HFFc6 (cell line): Measurements from ENCODE around the gene TBC1D23. TPM values are rescaled to one million over a fixed set of nuclear protein-coding genes. Genes with fewer than 3 reads are reported as not detected.
"Not testable (repeated sequence)": the region's sequence is repeated elsewhere in the genome, so short reads cannot be mapped to it uniquely, and the experiment has no call there.

Experiments
- DNase-seq: peaks from one replicate; pipeline ENCODE4 v3.0.0-alpha.2; 2018
- H3K27ac Mint-ChIP-seq: 2 replicates; pipeline ENCODE4 v1.8.0; 2020; ENCODE audit warnings: mild to moderate bottlenecking, mixed read lengths
- H3K27me3 Mint-ChIP-seq: 2 replicates; pipeline ENCODE4 v1.8.0; 2021; ENCODE audit warnings: mild to moderate bottlenecking, moderate library complexity, mixed read lengths; ENCODE audit not compliant: insufficient read depth
- H3K36me3 Mint-ChIP-seq: 2 replicates; pipeline ENCODE4 v1.8.0; 2021; ENCODE audit warnings: low read depth, mixed read lengths
- H3K4me1 Mint-ChIP-seq: 2 replicates; pipeline ENCODE4 v1.8.0; 2020; ENCODE audit warnings: low read depth, mixed read lengths
- H3K4me3 Mint-ChIP-seq: 2 replicates; pipeline ENCODE4 v1.8.0; 2020; ENCODE audit warnings: mild to moderate bottlenecking, moderate library complexity, mixed read lengths
- H3K9me3 Mint-ChIP-seq: 2 replicates; pipeline ENCODE4 v1.8.0; 2020; ENCODE audit warnings: mild to moderate bottlenecking, mixed read lengths
- total RNA-seq, 6 experiments: library from RNA; stranded (reverse); fragmentation: NEBNext Ultra II Directional; extraction: Animal tissue kit (Norgen Biotek cat#: 25700); gene quantifications; 2 replicates in 1 of 6; 3 replicates in 5 of 6; pipeline ENCODE4 v1.2.3, GENCODE V29; 2021
- TF ChIP-seq, protein P1 (sequence below): fragments of 200-600 bp; sonication (generic); IDR thresholded peaks from 2 replicates; pipeline ENCODE4 v1.5.0; 2021; ENCODE audit warnings: antibody characterized with exemption, mild to moderate bottlenecking

Gene TBC1D23
- total RNA-seq, 6 experiments from 2014 or later = 62.1 to 76.5 (median 72.9) TPM

DNA sequence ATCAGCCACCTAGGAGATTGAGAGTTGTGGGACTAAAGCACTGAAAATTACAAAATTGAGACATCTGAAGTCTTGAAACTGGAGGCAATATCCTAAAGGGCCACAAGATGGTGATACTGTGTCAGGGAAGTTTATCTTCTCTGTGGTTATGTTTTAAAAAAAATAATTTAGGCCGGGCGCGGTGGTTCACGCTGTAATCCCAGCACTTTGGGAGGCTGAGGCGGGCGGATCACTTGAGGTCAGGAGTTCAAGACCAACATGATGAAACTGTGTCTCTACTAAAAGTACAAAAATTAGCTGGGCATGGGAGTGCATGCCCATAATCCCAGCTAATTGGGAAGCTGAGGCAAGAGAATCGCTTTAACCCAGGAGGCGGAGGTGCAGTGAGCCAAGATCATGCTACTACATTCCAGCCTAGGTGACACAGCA, 55.9 kb downstream of the TBC1D23 start:
- TF ChIP-seq, protein P1, sequence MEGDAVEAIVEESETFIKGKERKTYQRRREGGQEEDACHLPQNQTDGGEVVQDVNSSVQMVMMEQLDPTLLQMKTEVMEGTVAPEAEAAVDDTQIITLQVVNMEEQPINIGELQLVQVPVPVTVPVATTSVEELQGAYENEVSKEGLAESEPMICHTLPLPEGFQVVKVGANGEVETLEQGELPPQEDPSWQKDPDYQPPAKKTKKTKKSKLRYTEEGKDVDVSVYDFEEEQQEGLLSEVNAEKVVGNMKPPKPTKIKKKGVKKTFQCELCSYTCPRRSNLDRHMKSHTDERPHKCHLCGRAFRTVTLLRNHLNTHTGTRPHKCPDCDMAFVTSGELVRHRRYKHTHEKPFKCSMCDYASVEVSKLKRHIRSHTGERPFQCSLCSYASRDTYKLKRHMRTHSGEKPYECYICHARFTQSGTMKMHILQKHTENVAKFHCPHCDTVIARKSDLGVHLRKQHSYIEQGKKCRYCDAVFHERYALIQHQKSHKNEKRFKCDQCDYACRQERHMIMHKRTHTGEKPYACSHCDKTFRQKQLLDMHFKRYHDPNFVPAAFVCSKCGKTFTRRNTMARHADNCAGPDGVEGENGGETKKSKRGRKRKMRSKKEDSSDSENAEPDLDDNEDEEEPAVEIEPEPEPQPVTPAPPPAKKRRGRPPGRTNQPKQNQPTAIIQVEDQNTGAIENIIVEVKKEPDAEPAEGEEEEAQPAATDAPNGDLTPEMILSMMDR = peak; percentile 85
- DNase-seq = peak; percentile 52
- Mint-ChIP-seq H3K27me3 (no peaks in the 10 kb centered on the region), H3K4me1 (peaks cover 19% of the 10 kb centered on the region), H3K4me3 (no peak overlapping the region; the same call in 1 of the 2 replicates), H3K36me3 (peaks cover 7% of the 10 kb centered on the region), H3K9me3 (no peaks in the 10 kb centered on the region), H3K27ac (peak overlapping the region; percentile 17; the same call in 1 of the 2 replicates)

DNA sequence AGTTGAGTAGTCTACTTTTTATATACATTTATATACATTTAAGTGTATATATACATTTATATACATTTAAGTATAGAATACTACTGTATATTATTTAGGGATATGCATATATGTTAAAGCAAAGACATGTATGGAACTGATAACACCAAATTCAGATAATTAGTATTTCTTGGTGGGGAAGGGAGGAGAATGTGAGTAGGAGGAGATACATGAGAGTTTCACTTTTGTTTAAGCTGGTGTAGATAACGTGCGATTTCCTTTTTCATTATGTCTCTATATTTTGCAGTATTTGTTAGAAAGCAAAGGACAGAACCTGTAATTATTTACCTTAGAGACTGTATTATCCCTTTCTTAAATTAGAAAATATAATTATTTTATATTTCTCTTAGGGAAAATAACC, 57.1 kb downstream of the TBC1D23 start:
- Mint-ChIP-seq H3K27me3 (no peaks in the 10 kb centered on the region), H3K4me1 (peaks cover 16% of the 10 kb centered on the region; the same call in 1 of the 2 replicates), H3K27ac (no peak overlapping the region; the same call in 1 of the 2 replicates), H3K9me3 (no peaks in the 10 kb centered on the region), H3K36me3 (peaks cover 7% of the 10 kb centered on the region), H3K4me3 (no peak overlapping the region)
- DNase-seq = no peak
- TF ChIP-seq, protein P1 = no peak

DNA sequence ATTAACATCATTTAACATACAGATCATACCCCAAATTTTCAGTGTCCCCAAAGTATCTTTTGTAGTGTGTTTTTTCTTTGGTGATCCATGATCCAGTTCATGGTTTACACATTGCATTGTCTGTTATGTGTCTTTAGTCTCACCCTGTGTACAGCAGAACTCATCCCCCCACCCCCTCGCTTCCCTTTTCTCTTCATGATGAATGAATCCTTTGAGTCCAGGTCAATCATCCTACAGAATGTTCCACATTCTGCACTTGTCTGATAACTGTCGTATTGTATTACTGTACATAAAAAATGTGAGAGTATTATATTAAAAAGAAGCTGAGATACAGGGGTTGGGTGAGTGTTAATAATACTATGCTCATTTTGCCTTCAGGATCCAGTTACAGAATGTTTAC, 59.2 kb downstream of the TBC1D23 start:
- no peak for DNase-seq
- peaks cover 16% of the 10 kb centered on the region; the same call in 1 of the 2 replicates for H3K4me1 Mint-ChIP-seq
- no peak overlapping the region for H3K27ac Mint-ChIP-seq
- H3K9me3 Mint-ChIP-seq = no peaks in the 10 kb centered on the region
- H3K27me3 Mint-ChIP-seq = no peaks in the 10 kb centered on the region
- TF ChIP-seq, protein P1 = no peak
- no peak overlapping the region for H3K4me3 Mint-ChIP-seq
- H3K36me3 Mint-ChIP-seq = peaks cover 8% of the 10 kb centered on the region

DNA sequence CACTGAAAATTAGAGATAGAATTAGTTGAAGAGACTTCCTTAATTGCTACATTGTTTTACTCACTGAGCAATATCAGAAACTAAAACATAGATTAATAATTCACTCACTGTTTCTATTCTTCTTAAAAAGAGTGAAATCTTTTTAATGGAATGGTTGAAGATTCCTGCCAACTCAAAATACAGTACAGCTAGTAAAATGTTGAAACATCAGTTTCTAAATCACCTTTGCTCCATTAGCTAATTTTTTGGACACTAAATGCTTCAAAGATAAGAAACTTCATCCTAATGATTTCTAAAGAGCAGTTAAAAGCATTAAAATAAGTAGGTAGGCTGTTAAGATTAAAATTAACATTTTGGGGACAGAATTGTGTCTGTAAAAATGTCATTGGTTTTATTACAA, 63.3 kb downstream of the TBC1D23 start:
- TF ChIP-seq, protein P1 = no peak
- H3K27me3 Mint-ChIP-seq = no peaks in the 10 kb centered on the region; the same call in 1 of the 2 replicates
- no peak overlapping the region for H3K4me3 Mint-ChIP-seq
- no peak overlapping the region for H3K27ac Mint-ChIP-seq
- peaks cover 36% of the 10 kb centered on the region for H3K36me3 Mint-ChIP-seq
- no peaks in the 10 kb centered on the region; the same call in 1 of the 2 replicates for H3K4me1 Mint-ChIP-seq
- no peak for DNase-seq
- H3K9me3 Mint-ChIP-seq = peaks cover 6% of the 10 kb centered on the region; the same call in 1 of the 2 replicates

DNA sequence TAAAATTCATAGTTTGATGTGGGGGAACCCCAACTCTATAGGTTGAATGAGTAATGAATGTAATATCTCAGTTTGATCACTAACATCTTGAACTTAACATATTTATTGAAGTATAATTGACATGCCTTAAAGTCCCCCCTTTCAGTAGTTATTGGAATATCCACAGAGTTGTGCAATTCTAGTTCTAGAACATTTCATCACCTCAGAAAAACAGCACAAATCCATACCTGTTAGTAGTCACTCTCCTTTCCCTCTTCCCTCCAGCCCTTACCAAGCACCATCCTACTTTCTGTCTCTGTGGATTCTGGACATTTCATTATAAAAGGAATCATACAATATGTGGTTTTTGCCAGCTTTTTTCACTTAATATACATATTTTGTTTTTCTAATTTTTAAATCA, 65.0 kb downstream of the TBC1D23 start:
- no peaks in the 10 kb centered on the region; the same call in 1 of the 2 replicates for H3K27me3 Mint-ChIP-seq
- TF ChIP-seq, protein P1 = no peak

DNA sequence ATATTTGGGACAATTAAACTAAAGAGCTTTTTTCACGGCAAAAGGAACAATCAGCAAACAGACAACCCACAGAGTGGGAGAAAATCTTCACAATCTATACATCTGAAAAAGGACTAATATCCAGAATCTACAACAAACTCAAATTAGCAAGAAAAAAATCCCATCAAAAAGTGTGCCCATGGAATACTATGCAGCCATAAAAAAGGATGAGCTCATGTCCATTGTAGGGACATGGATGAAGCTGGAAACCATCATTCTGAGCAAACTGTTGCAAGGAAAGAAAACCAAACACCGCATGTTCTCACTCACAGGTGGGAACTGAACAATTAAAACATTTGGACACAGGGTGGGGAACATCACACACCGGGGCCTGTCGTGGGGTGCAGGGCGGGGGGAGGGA, 66.6 kb downstream of the TBC1D23 start:
- not testable (repeated sequence) for H3K27ac Mint-ChIP-seq, H3K27me3 Mint-ChIP-seq, H3K4me1 Mint-ChIP-seq, H3K4me3 Mint-ChIP-seq, H3K9me3 Mint-ChIP-seq, DNase-seq
- H3K36me3 Mint-ChIP-seq = peaks cover 29% of the 10 kb centered on the region

More for the DNA sequence above, 65.0 kb downstream of the TBC1D23 start:
- no peak overlapping the region for H3K4me3 Mint-ChIP-seq
- peaks cover 6% of the 10 kb centered on the region; the same call in 1 of the 2 replicates for H3K9me3 Mint-ChIP-seq
- H3K4me1 Mint-ChIP-seq = no peaks in the 10 kb centered on the region; the same call in 1 of the 2 replicates
- no peak for DNase-seq
- H3K36me3 Mint-ChIP-seq = peaks cover 29% of the 10 kb centered on the region
- no peak overlapping the region for H3K27ac Mint-ChIP-seq
